Lower leg skin (tissue), 4 donors: ENCODE results near the gene ZNF76. TPM values are rescaled to one million over a fixed set of nuclear protein-coding genes. Genes with fewer than 3 reads are reported as not detected.
A peak's percentile ranks its signal among the peaks of the same experiment; 100 is the strongest.

Experiments used
- DNase-seq, 2 donors: peaks; one replicate each; pipeline ENCODE4 v3.0.0-alpha.2; 2019; ENCODE audit warnings: low spot score in 2 of 2
- H3K4me3 ChIP-seq: fragments of 200-600 bp; sonication (generic); 2 replicates; pipeline ENCODE4 v1.5.1; 2017; ENCODE audit warnings: mild to moderate bottlenecking, low read depth; ENCODE audit not compliant: poor library complexity, severe bottlenecking
- CTCF ChIP-seq, 3 donors: fragments of 450-650 bp; IDR thresholded peaks; one replicate each; pipeline ENCODE4 v1.5.1; 2016; ENCODE audit warnings: antibody characterized with exemption in 3 of 3, mild to moderate bottlenecking in 3 of 3, moderate library complexity in 2 of 3
- POLR2A ChIP-seq, 2 donors: fragments of 450-650 bp; IDR thresholded peaks; one replicate each; pipeline ENCODE4 v1.6.1; 2016 to 2017; ENCODE audit warnings: antibody characterized with exemption in 2 of 2, mild to moderate bottlenecking in 1 of 2, moderate library complexity in 1 of 2
- WGBS, 2 donors: methylation state at CpG; one replicate each; pipeline ENCODE4 v1.1.5; 2018; 5-methylcytosine and 5-hydroxymethylcytosine counted together
- intact Hi-C: fragments of 100-400 bp; cut with DNase I; formaldehyde crosslinking; loops from one replicate; pipeline ENCODE4 v1.15.0; 2023; ENCODE audit warnings: low total_unique reads
- total RNA-seq, 4 donors: library from RNA; depleted of rRNA; stranded (reverse); fragments of >200 nt; gene quantifications; one replicate each; pipeline ENCODE4 v1.1.0, GENCODE V29; 2016

Gene ZNF76
- total RNA-seq, 4 donors from 2014 or later = 12.4 to 21.4 (median 16.8) TPM

- intact Hi-C loops = no loop called here
Measured at GRCh38 chr6:35260591-35261570, 1.3 kb downstream of the ZNF76 start.

GRCh38 chr6:35262596-35262995, 3.1 kb downstream of the ZNF76 start:
- TF ChIP-seq POLR2A (IDR thresholded peaks at IDR 0.05) = no peak
- TF ChIP-seq CTCF (IDR thresholded peaks at IDR 0.05) = no peak
- intact Hi-C loops = no loop called here
- DNase-seq = peak in 1 of 2 donors; percentile 45
- 32 to 73% methylated on average over 1 to 2 of the region's 2 CpGs for WGBS, 2 donors
- H3K4me3 ChIP-seq = no peak overlapping the region

More at GRCh38 chr6:35260591-35261570, 1.3 kb downstream of the ZNF76 start:
- DNase-seq = peak in 1 of 2 donors; percentile 81
- TF ChIP-seq POLR2A (IDR thresholded peaks at IDR 0.05) = no peak
- no peak for TF ChIP-seq CTCF (IDR thresholded peaks at IDR 0.05)
- H3K4me3 ChIP-seq = no peak overlapping the region
- 68% methylated on average over 6 of the region's 6 CpGs for WGBS, 2 donors

- intact Hi-C loops = no loop called here
- no peak overlapping the region for H3K4me3 ChIP-seq
- no peak for TF ChIP-seq POLR2A (IDR thresholded peaks at IDR 0.05)
- no peak for TF ChIP-seq CTCF (IDR thresholded peaks at IDR 0.05)
- no peak for DNase-seq
Measured at GRCh38 chr6:35264550-35265274, 5.2 kb downstream of the ZNF76 start.

GRCh38 chr6:35265523-35265922, 6.0 kb downstream of the ZNF76 start:
- peak in 1 of 2 donors; percentile 28 for DNase-seq
- intact Hi-C loops = no loop called here
- no peak overlapping the region for H3K4me3 ChIP-seq
- TF ChIP-seq CTCF (IDR thresholded peaks at IDR 0.05) = no peak
- no peak for TF ChIP-seq POLR2A (IDR thresholded peaks at IDR 0.05)
- 59 to 74% methylated on average over 2 of the region's 2 CpGs for WGBS, 2 donors

GRCh38 chr6:35267446-35267845, 7.9 kb downstream of the ZNF76 start:
- no peak overlapping the region for H3K4me3 ChIP-seq
- peak in 1 of 2 donors; percentile 66 for DNase-seq
- WGBS, 2 donors = 88 to 91% methylated on average over 8 of the region's 8 CpGs
- TF ChIP-seq CTCF (IDR thresholded peaks at IDR 0.05) (no peak), POLR2A (IDR thresholded peaks at IDR 0.05) (no peak)
- intact Hi-C loops = no loop called here
